T-helper 17 cell (primary cell): ENCODE data around the gene NBEAL2. TPM values are rescaled to one million over a fixed set of nuclear protein-coding genes. Genes with fewer than 3 reads are reported as not detected.

Source experiments
- ATAC-seq: fragments of 150-1000 bp; cut with Tn5 transposase; 2 replicates; pipeline ENCODE4 v1.10.0; 2021; ENCODE audit warnings: mild to moderate bottlenecking, moderate library complexity
- DNase-seq, 3 donors: peaks; one replicate each; pipeline versions ENCODE4 v3.0.0 to v3.0.0-alpha.2; 2020 to 2021
- H3K9me3 ChIP-seq: one replicate; pipeline ENCODE4 v1.7.0; 2013; ENCODE audit warnings: low read length, mild to moderate bottlenecking; ENCODE audit not compliant: control insufficient read depth, poor library complexity, severe bottlenecking
- H3K27ac Mint-ChIP-seq: one replicate; pipeline ENCODE4 v1.8.0; 2022; ENCODE audit warnings: mild to moderate bottlenecking, moderate library complexity, mixed read lengths
- H3K27me3 Mint-ChIP-seq: one replicate; pipeline ENCODE4 v1.8.0; 2022; ENCODE audit warnings: mixed read lengths
- H3K36me3 Mint-ChIP-seq: one replicate; pipeline ENCODE4 v1.8.0; 2022; ENCODE audit warnings: low read depth, mixed read lengths
- H3K4me1 Mint-ChIP-seq: one replicate; pipeline ENCODE4 v1.8.0; 2022; ENCODE audit warnings: mild to moderate bottlenecking, mixed read lengths
- H3K4me3 Mint-ChIP-seq: one replicate; pipeline ENCODE4 v1.8.0; 2022; ENCODE audit warnings: mild to moderate bottlenecking, moderate library complexity, mixed read lengths
- total RNA-seq, 4 donors: library from RNA in 2 of 4; stranded (reverse) in 2 of 4; gene quantifications; one replicate each; pipeline ENCODE4 v1.2.3 and lab custom pipeline; 2022 to 2026

The NBEAL2 gene
- total RNA-seq, 2 donors from 2014 or later: 285 to 303 TPM

DNA sequence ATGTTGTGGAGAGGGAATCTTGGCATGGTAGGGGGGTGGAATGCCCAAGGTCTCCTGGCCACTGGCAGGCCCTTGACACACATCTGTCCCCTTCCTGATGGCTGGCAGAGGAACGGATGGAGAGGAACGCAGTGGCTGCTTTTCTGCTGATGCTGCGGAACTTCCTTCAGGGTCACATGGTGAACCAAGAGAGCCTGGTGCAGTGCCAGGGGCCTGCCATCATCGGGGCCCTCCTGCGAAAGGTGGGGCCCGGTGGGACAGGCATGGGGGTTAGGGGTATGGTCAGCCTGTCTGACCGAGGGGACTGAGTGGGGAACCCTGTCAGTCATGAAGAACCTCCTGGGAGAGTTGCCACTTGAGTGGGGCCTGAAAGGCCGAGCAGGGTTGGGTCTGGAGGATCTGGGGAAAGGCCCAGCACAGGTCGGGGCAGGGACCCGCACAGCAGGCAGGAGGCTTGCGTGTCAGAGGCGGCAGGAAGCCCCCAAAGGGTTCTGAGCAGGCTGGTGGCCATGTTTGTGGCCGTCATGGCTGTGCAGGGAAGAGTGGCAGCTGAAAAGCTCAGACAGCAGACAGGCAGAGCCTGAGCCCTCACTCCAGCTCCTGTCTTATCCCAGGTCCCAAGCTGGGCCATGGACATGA is 18.1 kb downstream of the NBEAL2 start:
- DNase-seq (no peak), ATAC-seq (no peak)
- no peaks in the 10 kb centered on the region for H3K9me3 ChIP-seq
- H3K27ac Mint-ChIP-seq: peak overlapping the region; percentile 80
- no peak overlapping the region for H3K4me3 Mint-ChIP-seq
- no peaks in the 10 kb centered on the region for H3K27me3 Mint-ChIP-seq
- peaks cover 22% of the 10 kb centered on the region for H3K4me1 Mint-ChIP-seq
- H3K36me3 Mint-ChIP-seq: peaks cover 3% of the 10 kb centered on the region

DNA sequence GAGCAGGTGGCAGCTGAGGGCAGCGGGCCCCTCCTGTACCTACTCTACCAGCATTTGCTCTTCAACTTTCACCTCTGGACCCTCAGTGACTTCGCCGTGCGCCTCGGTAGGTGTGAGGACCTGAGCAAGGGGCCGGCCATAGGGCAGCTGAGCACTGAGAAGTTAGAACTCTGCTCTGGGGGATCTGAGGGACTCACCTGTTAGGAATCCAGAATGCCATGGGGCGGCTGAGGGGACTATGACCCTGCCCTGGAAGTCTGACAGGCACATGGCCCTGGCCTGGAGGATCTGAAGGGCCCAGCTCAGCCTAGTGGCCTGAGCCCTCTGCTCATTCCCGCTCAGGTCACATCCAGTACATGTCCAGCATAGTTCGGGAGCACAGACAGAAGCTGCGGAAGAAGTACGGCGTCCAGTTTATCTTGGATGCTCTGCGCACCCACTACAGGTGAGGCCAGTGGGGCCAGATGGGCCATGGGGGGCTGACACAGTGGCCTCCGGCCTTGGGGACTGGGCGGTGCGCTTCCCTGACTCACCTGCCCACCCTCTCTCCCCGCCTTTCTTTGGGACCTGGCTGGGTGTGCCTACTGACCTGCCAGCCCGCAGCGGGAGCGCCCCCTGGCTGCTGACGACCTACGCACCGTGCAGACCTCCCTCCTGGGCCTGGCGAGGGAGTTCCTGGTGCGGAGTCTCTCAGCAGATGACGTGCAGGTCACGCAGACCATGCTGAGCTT is 18.8 kb downstream of the NBEAL2 start:
- H3K27ac Mint-ChIP-seq: peak overlapping the region; percentile 80
- H3K36me3 Mint-ChIP-seq: peaks cover 3% of the 10 kb centered on the region
- DNase-seq (peak; percentile 58 to 75 (median 60)), ATAC-seq (peak; percentile 79)
- no peaks in the 10 kb centered on the region for H3K27me3 Mint-ChIP-seq
- no peaks in the 10 kb centered on the region for H3K9me3 ChIP-seq
- H3K4me1 Mint-ChIP-seq: peaks cover 19% of the 10 kb centered on the region
- no peak overlapping the region for H3K4me3 Mint-ChIP-seq

DNA sequence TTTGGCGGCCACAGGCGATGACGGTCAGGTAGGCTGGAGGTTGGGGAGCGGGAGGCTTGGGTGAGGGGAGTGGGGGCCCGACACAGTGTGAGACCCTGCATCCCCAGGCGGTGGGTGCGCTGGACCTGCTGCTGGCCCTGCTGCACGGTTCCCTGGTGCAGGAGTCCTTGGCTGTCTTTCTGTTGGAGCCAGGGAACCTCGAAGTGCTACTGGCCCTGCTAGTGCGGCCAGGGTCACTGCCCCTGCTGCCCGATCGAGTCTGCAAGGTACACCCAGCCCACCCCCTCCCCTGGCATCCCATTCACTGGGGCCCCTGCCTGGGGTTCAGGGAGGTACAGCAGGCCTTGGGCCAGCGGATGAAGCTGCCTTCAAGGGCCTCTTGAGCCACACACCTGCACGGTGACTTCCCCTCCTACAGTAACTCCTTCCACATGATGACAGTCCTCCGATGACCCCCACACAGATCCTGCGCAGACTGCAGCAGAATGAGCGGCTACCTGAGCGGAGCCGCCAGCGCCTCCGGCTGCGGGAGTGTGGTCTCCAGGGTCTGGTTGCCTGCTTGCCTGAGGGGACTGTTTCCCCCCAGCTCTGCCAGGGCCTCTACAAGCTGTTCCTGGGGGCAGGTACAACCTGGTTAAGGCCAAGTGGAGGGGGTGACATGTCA is 19.5 kb downstream of the NBEAL2 start:
- no peaks in the 10 kb centered on the region for H3K9me3 ChIP-seq
- ATAC-seq (peak; percentile 19), DNase-seq (no peak)
- Mint-ChIP-seq H3K4me3 (peak overlapping the region; percentile 55), H3K36me3 (peaks cover 3% of the 10 kb centered on the region), H3K27me3 (no peaks in the 10 kb centered on the region), H3K27ac (peak overlapping the region; percentile 87), H3K4me1 (peaks cover 19% of the 10 kb centered on the region)

DNA sequence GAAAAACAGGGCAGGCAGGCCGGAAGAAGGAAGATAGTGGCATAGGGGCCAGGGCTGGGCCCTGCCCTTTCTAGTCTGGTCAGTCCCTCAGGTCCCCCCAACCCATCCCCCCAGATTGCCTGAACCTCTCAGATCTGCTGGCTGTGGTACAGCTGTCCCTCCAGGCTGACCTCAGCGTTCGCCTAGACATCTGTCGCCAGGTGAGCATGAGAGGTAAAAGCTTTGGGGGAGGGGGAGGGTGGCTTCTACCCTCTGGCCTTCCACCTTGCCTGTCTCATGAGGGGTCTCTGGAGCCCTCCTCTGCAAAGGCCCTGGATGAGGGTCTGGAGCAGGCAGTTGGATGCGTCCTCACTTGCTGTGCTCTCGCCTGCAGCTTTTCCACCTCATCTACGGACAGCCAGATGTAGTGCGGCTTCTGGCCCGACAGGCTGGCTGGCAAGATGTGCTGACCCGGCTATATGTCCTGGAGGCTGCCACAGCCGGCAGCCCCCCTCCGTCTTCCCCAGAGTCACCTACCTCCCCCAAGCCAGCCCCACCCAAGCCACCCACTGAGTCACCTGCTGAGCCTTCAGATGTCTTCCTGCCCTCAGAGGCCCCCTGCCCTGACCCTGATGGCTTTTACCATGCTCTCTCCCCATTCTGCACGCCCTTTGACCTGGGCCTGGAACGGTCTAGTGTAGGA is 20.2 kb downstream of the NBEAL2 start:
- H3K27me3 Mint-ChIP-seq: no peaks in the 10 kb centered on the region
- DNase-seq: no peak
- peaks cover 18% of the 10 kb centered on the region for H3K4me1 Mint-ChIP-seq
- no peak overlapping the region for H3K4me3 Mint-ChIP-seq
- H3K27ac Mint-ChIP-seq: peak overlapping the region; percentile 87
- H3K36me3 Mint-ChIP-seq: peaks cover 3% of the 10 kb centered on the region
- ATAC-seq: no peak
- no peaks in the 10 kb centered on the region for H3K9me3 ChIP-seq

DNA sequence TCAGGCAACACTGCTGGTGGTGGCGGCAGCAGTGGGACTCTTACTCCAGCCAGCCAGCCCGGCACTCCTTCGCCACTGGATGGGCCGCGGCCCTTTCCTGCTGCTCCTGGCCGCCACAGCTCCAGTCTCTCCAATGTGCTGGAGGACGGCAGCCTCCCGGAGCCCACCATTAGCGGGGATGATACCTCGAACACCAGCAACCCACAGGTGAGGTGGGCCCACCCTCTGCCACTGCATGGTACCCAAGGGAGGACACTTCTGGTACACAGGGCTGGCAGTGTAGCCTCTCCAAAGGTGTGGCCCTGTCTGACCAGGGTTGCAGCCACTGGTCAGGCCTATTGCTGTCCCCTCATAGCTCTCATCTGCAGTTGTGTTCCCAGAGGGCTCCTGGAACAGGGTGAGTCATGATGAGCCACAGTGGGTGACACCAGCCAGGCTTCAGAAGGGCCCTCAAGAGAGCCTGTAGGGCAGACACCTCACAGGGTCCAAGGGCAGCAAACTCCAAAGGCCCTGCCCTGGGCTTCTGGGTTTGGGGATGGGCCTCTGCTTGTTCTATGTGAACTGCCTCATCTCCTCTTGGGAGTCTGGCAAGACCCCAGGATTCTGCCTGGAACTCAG is 20.8 kb downstream of the NBEAL2 start:
- no peak for DNase-seq
- Mint-ChIP-seq H3K27me3 (no peaks in the 10 kb centered on the region), H3K4me3 (no peak overlapping the region), H3K27ac (peak overlapping the region; percentile 87), H3K36me3 (peaks cover 3% of the 10 kb centered on the region), H3K4me1 (peaks cover 15% of the 10 kb centered on the region)
- H3K9me3 ChIP-seq: no peaks in the 10 kb centered on the region
- no peak for ATAC-seq

DNA sequence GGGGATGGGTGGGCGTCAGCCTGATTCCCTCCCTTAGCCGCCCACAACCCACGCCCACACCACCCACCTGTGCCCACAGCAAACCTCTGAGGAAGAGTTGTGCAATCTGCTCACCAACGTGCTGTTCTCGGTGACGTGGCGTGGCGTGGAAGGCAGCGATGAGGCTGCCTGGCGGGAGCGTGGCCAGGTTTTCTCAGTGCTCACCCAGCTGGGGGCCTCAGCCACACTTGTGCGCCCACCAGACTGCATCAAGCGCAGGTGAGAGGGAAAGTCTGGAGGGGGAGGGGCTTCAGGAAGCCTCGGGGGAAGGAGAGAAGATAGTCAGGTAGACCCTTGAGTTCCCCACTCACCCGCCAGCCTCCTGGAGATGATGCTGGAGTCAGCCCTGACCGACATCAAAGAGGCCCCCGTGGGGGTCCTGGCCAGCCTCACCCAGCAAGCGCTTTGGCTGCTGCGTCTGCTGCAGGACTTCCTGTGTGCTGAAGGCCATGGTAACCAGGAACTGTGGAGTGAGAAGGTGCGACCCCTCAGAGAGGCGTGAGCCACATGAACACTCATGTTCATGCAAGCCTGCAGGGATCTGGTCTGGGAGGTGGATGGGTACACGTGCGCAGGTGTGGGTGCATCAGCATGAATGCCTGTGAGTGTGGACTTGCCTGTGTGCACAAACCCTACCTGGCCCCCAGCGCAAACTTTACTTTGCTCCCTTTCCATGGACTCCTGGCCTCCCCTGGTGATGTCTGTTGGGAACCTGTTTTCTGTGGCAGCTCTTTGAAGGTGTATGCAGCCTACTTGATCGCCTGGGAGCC is 21.7 kb downstream of the NBEAL2 start:
- ATAC-seq: no peak
- peak overlapping the region; percentile 87 for H3K27ac Mint-ChIP-seq
- DNase-seq: no peak

DNA sequence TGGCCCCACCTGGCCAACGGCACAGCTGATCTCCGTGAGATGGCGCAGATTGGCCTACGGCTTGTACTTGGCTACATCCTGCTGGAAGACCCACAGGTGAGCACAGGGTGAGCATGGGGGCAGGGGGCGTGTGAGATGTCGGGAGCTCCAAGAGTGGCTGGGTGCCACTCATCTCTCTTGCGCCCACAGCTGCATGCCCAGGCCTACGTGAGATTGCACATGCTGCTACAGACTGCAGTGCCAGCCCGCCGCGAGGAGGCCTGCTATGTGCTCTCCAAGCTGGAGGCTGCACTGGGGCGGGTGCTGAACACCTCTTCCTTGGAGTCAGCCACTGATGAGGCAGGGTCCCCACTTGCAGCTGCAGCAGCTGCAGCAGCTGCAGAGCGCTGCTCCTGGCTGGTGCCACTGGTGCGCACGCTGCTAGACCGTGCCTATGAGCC is 22.3 kb downstream of the NBEAL2 start:
- Mint-ChIP-seq H3K4me3 (no peak overlapping the region), H3K27ac (no peak overlapping the region), H3K27me3 (no peaks in the 10 kb centered on the region), H3K4me1 (peaks cover 16% of the 10 kb centered on the region), H3K36me3 (peaks cover 6% of the 10 kb centered on the region)
- no peak for DNase-seq
- H3K9me3 ChIP-seq: no peaks in the 10 kb centered on the region
- no peak for ATAC-seq

More for the DNA sequence above, 21.7 kb downstream of the NBEAL2 start:
- no peaks in the 10 kb centered on the region for H3K27me3 Mint-ChIP-seq
- H3K36me3 Mint-ChIP-seq: peaks cover 6% of the 10 kb centered on the region
- peaks cover 17% of the 10 kb centered on the region for H3K4me1 Mint-ChIP-seq
- no peak overlapping the region for H3K4me3 Mint-ChIP-seq
- H3K9me3 ChIP-seq: no peaks in the 10 kb centered on the region

DNA sequence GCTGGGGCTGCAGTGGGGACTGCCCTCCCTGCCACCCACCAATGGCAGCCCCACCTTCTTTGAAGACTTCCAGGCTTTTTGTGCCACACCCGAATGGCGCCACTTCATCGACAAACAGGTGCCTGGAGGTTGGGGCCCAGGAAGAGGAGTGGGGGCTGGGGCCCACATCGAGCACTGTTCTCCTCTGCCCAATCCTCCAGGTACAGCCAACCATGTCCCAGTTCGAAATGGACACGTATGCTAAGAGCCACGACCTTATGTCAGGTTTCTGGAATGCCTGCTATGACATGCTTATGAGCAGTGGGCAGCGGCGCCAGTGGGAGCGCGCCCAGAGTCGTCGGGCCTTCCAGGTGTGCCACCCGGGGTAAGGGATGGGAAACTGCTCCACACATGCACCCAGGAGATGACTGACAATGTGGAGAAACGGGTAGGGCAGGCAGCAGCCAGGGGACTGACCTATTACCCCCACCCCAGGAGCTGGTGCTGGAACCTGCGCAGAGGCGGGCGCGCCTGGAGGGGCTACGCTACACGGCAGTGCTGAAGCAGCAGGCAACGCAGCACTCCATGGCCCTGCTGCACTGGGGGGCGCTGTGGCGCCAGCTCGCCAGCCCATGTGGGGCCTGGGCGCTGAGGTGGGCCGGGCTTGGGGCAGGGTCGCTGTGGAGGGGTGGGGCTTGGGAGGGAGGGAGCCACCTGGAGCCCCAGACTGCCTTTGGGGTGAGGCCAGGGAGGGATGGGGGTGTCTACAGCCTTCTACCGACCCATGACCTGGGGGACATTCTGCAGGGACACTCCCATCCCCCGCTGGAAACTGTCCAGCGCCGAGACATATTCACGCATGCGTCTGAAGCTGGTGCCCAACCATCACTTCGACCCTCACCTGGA is 22.9 kb downstream of the NBEAL2 start:
- peaks cover 6% of the 10 kb centered on the region for H3K36me3 Mint-ChIP-seq
- H3K9me3 ChIP-seq: no peaks in the 10 kb centered on the region
- no peak overlapping the region for H3K27ac Mint-ChIP-seq
- no peaks in the 10 kb centered on the region for H3K27me3 Mint-ChIP-seq
- no peak for DNase-seq
- no peak for ATAC-seq
- H3K4me3 Mint-ChIP-seq: no peak overlapping the region
- H3K4me1 Mint-ChIP-seq: peaks cover 10% of the 10 kb centered on the region

DNA sequence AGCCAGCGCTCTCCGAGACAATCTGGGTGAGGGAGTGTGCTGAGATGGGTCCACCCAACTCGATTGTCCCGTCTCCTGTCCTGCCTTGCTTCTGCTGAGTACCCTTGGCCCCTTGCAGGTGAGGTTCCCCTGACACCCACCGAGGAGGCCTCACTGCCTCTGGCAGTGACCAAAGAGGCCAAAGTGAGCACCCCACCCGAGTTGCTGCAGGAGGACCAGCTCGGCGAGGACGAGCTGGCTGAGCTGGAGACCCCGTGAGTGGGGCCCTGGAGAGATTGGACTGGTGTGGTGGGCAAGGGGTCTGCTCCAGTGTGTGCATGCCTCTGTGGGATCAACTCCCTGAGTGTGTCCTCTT is 23.6 kb downstream of the NBEAL2 start:
- Mint-ChIP-seq H3K27me3 (no peaks in the 10 kb centered on the region), H3K27ac (no peak overlapping the region), H3K36me3 (peaks cover 6% of the 10 kb centered on the region), H3K4me1 (peaks cover 5% of the 10 kb centered on the region), H3K4me3 (no peak overlapping the region)
- H3K9me3 ChIP-seq: no peaks in the 10 kb centered on the region
- ATAC-seq: no peak
- DNase-seq: no peak

DNA sequence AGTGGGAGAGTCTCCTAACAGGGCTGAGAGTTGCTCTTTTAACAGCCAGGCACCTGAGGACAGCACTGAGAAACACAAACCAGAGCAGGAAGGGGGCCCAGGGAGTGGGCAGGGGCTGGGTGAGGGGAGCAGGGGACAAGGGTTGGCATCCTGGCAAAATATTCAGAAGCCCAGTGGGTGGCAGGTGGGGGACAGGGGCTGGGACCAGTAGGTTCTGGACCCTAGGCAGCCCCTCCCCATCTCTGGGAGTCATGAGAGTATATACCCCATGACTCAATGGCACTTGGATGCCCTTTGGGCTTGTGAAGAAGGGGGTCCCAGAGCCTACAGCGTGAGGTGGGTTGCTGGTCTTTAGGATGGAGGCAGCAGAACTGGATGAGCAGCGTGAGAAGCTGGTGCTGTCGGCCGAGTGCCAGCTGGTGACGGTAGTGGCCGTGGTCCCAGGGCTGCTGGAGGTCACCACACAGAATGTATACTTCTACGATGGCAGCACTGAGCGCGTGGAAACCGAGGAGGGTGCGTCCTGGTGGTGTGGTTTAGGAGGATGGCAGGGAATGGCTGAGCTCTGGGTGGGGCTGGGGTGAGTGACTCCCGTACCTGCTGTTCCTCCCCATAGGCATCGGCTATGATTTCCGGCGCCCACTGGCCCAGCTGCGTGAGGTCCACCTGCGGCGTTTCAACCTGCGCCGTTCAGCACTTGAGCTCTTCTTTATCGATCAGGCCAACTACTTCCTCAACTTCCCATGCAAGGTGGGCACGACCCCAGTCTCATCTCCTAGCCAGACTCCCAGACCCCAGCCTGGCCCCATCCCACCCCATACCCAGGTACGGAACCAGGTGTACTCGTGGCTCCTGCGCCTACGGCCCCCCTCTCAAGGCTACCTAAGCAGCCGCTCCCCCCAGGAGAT is 24.2 kb downstream of the NBEAL2 start:
- Mint-ChIP-seq H3K4me3 (no peak overlapping the region), H3K4me1 (peaks cover 2% of the 10 kb centered on the region), H3K27ac (no peak overlapping the region), H3K27me3 (no peaks in the 10 kb centered on the region), H3K36me3 (peaks cover 5% of the 10 kb centered on the region)
- ATAC-seq: no peak
- no peaks in the 10 kb centered on the region for H3K9me3 ChIP-seq
- DNase-seq: no peak
